Mucosa of gallbladder (tissue), 1 donor: ENCODE data around the gene UBR3. TPM values are rescaled to one million over a fixed set of nuclear protein-coding genes. Genes with fewer than 3 reads are reported as not detected.
"Not testable (repeated sequence)": the region's sequence is repeated elsewhere in the genome, so short reads cannot be mapped to it uniquely, and the experiment has no call there.

Experiments used
- DNase-seq: peaks from one replicate; pipeline ENCODE4 v3.0.0-alpha.2; 2020; ENCODE audit warnings: low spot score
- total RNA-seq: library from RNA; stranded (reverse); gene quantifications from one replicate; pipeline ENCODE4 v1.2.1, GENCODE V29; 2021
- donor health status: DM: no; HTN: no; CAD: no.

The UBR3 gene
- total RNA-seq, 1 donor from 2014 or later = 39.0 TPM

DNA sequence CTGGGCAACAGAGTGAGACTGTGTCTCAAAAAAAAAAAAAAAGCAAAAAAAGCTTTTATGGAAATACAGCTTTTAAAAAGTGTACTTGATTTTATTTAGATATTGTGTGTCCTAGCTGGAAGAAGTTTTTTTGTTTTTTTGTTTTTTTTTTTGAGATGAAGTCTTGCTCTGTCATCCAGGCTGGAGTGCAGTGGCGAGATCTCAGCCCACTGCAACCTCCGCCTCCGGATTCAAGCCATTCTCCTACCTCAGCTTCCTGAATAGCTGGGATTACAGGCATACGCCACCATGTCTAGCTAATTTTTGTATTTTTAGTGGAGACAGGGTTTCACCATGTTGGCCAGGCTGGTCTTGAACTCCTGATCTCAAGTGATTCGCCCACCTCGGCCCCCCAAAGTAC, 39.0 kb downstream of the UBR3 start:
- not testable (repeated sequence) for DNase-seq

DNA sequence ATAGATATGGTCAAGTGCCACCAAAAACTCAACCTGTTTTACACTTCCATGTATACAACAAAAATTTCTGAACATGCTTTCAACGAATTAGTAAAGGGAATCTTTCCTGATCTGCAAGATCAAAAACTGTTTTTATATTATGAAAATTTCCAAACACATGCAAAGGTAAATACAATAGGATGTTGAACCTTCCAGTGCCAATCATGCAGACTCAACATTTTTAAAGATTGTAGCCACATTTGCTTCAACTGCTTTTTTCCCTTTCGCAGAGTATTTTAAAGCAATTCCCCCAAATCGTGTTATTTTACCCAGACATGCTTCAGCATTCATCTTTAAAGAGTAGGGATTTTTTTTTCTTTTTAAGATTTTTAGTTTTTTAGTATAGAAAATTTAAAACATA, 40.3 kb downstream of the UBR3 start:
- DNase-seq = no peak

DNA sequence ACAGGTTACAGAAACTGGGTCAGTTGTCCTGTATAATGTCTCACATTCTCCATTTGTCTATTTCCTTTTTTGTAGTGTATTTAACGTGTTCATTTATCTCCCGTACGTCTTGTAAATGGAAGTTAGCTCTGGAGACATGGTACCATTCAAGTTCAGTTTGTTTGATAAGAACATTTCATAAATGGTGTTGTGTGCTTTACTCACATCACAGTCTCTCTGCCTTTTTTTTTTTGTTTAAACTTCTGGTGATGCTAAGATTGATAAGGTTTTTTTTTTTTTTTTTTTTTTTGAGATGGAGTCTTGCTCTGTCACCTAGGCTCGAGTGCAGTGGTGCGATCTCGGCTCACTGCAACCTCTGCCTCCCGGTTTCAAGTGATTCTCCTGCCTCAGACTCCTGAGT, 41.7 kb downstream of the UBR3 start:
- DNase-seq = no peak

DNA sequence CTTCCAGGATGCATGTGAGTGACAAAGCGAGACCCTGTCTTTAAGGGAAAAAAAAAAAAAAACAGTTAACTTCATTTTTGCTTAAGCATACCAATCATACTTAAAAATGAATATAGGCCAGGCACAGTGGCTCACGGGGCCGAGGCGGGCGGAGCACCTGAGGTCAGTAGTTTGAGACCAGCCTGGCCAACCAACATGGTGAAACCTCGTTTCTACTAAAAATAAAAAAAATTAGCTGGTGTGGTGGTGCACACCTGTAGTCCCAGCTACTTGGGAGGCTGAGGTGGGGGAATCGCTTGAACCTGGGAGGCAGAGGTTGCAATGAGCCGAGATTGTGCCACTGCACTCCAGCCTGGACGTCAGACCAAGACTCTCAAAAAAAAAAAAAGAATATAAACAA, 44.1 kb downstream of the UBR3 start:
- not testable (repeated sequence) for DNase-seq

DNA sequence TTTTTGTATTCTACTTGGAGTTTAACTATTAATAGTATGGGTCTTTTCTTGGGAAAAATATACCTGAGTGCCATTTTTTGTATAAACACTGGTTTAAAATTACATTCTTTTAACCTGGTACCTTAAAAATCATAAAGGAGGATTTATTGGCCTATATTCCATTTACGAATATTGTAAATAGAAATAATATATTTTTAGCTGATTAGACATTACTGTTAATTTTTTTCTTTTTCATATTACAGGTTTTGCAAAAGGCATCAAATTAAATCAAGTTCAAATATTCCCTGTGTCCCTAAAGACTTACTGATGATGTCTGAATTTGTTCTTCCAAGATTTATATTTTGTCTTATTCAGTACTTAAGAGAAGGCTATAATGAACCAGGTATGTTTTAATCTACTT, 44.7 kb downstream of the UBR3 start:
- DNase-seq = no peak

DNA sequence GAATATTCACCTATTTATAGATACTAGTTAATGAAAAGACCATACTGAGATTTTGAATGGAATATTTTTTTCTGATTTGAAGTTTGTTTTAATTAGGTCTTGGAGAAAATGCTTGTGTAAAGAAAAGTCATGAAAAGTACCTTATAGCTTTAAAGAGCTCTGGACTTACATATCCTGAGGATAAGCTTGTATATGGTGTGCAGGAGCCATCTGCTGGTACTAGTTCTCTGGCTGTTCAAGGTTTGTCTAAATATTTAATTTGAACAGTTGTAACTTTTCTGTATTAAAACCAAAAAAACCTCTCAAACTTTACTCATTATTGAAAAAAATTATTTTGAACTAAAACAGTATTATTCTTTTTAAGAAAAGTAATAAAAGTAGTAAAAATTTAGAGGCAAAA, 50.1 kb downstream of the UBR3 start:
- DNase-seq = no peak

DNA sequence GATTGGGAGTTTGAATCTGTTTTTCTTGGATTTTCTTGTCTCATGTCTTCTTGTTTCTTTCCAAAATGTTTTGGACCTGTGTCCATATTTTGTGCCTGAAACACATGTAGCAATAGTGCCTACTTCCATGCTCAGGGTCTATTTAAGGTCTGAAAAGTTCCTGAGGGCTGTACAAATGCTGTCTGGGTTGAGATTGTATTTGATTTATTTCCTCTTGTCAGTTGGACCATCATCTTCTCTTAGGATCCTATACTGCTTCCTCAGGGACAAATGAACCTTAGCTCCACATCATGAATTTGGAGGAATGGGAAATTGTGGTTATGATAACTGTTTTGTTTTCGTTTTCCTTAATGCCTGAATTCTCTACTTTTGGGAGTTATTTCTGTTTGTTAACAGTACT, 59.9 kb downstream of the UBR3 start:
- DNase-seq = no peak

DNA sequence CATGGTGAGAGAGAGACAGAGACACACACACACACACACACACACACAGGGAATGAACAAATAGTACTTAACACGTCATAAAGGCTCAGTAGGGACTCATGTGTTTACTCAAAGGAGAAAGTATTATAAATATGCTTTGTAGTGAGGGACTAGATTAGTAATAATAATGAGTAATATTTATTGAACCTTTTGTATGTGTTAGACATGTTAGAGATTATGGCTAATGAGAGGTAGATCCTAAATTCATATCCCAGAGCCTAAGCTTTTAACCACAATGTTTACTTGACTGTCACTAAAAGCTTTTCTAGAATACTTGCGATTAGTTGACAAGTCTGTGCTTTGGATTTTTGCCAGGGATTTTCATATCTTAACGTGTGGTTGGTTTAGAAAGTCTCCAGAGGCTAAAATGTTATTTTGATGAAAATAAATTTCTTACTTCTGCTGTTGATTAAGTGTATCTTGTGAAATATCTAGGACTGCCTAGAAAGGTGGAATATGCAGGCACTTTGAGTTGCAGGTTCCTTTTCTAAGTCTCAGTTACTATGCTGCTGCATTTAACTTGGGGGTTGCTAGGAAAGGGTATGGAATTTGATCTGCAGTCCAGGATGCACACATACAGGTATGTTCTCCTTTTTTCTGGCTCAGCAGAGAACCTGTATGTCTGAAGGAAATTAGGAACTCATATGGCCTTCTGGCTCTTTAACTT, 64.5 kb downstream of the UBR3 start:
- no peak for DNase-seq

DNA sequence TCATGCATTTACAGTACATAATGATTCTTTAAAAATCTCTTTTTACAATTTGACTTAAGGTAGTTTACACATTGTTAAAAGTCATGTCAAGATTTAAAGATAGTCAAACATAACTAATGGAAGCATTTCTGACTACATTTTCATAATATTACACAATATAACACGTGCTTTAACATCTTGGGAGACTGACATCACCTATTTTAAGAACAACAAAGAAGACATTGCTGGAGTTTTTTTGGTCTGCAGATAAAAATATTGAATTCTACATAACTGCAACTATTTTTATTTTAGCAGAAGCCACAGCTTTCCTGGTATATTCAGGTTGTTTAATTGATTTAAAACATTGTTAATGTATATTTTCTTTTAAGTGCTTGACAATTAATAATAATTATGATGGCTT, 65.7 kb downstream of the UBR3 start:
- no peak for DNase-seq

DNA sequence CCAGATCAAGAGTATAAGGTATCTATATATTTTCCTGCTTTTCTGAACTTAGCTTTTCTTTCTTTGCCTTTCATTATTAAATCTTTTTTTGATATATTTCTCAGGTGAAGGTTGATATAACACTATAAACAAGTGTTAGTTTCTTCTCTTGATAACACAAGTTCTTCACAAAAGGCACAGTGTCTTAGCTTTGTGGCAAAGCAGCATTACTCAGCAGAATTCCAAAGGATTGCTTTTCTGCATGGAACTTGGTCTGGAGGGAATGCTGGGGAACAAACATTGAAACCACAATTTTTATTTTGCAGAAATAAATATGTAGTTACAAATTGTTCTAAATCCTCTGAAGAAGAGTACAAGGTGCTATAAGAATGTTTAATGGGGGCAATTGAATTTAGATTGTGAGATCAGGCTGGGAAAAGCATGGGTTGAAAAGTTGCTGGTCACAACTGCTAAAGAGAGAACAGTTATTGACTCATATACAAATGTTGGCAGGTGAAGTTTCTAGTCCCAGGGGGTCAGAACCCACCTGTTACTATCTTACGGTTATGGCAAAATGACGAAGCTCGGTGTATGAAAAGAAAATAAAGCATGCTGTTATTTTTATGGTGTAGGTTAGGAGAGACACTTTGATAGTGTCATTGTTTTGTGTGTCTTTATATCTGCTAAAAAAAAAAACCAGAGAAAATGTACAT, 68.2 kb downstream of the UBR3 start:
- DNase-seq = no peak

DNA sequence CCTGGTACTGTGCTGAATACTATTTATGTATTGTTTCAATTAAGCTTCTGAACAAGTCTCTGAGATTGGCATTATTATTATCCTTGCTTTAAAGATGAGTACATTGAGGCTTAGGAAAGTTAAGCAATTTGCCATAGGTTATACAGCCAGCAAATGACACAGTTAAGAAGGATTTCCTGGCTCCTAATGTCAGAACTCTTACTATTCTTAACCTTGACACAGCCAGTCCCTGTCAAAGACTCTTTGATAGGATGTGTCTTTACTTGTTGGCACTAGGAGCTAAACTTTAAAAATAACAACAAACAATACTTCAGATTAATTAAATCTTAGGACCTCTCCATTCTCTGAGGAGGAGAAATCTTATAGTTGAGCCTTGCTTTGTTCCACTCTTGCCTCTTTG, 70.6 kb downstream of the UBR3 start:
- DNase-seq = no peak

DNA sequence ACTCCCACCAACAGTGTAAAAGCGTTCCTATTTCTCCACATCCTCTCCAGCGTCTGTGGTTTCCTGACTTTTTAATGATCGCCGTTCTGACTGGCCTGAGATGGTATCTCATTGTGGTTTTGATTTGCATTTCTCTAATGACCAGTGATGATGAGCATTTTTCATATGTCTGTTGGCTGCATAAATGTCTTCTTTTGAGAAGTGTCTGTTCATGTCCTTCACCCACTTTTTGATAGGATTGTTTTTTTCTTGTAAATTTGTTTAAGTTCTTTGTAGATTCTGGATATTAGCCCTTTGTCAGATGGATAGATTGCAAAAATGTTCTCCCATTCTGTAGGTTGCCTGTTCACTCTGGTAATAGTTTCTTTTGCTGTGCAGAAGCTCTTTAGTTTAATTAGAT, 72.8 kb downstream of the UBR3 start:
- DNase-seq = not testable (repeated sequence)

DNA sequence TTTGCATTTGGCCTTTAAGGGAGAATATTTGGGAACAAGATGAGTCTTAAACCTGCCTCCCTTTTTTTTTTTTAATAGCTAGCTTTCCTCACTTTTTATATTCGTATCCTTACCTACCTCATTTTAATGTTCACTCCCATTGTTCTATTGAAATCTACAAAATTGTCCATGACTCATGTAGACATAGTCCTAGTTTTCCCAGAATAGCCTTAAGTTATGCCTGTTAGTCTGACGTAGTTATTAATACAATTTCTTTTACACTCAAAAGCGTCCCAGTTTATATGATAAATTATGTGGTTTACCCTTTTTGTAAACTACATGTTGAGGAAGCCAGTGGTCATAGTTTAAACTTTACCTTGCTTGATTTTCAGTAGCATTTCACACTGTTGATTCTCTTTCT, 73.4 kb downstream of the UBR3 start:
- DNase-seq = no peak

DNA sequence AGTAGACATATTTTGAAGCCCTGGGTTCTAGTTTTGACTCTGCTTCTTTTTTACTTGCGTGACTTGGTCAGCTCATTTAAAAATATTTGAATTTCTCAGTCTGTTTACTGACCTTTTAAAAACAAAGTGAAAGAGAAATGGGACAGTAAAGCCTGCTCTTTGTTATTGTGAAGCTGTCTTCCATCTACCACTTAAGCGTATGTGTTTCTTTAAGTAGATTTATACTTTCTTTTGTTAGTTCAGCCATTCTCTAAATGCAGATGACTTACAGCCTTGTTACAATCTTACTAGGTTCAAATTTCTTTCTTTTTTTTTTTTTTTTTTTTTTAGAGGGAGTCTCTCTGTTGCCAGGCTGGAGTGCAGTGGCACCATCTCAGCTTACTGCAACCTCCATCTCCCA, 79.5 kb downstream of the UBR3 start:
- DNase-seq = no peak

DNA sequence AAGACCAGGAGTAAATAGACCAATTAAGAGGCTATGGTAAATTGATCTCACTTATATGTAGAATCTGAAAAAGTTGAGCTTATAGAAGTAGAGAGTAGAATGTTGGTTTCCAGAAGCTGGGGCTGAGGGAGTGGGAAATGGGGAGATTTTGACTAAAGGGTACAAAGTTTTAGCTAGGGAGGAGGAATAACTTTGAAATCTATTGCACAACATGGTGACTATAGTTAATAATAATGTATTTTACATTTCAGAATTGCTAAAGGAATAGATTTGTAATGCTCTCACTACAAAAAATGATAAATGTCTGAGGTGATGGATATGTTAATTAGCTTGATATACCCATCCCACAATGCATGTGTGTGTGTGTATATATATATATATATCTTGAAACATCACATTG, 82.1 kb downstream of the UBR3 start:
- DNase-seq = no peak

DNA sequence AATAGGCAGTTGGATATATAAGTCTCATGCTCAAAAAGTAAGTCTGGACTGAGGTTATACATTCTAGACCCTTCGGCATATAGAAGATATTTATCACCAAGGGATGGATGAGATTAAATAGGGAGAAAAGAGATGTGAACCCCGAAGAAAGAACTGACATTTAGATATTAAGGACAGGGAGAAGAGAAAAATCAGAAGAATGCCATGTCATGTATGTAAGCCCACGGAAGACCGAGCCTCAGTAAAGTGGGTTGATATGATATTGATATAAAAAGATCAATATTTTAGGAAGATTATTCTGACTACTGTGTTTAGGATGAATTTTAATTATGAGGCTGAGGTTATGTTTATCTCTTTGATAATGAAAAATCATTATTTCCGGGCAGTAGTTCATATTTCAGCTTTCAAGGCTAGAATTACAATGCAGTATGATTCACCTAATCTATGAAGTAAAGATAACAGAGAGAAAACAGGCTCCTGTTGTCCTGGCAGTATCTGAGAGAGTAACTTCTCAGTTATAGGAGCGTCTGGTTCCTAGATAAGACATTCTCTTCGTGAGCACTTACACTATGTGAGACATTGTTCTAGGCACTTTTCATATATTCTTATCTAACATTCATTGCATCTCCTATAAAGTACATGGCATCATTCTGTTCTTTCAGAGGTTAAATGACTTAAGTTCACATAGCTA, 83.0 kb downstream of the UBR3 start:
- DNase-seq = no peak

DNA sequence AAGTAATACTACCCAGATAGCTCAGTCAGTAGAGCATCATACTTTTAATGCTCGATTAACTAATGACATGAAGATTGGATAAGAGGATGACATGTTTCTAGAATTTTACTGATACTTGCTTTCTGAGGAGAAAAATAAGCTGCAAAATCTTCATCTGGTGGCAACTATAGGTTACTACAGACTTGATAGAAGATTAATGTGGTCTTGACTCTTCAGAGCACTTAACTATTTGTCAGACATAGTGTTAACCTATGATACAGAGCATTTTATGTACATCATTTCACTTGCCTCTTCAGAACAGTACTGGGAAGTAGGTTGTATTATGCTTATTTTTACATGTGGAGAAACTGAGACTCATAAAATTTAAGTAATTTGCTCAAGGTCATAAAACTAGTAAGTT, 83.9 kb downstream of the UBR3 start:
- DNase-seq = no peak

DNA sequence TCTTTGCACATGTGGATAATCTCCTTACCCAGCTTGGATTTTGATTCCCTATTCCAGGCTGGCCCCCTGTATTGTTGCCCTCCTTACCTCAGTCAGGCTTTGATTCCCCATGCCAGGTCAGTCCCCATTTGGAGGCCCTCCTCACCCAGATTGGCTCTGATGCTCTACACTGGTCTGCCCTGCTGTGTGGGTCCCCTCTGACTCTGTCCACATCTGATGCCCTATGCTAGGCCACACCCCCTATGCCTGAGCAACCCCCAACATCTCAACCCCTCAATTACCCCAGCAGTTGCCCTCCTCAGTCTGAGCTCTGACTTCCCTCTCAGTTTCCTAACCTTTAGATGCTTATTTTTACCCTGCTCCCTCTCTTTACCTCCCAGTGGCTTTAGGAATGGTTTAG, 89.4 kb downstream of the UBR3 start:
- DNase-seq = no peak

DNA sequence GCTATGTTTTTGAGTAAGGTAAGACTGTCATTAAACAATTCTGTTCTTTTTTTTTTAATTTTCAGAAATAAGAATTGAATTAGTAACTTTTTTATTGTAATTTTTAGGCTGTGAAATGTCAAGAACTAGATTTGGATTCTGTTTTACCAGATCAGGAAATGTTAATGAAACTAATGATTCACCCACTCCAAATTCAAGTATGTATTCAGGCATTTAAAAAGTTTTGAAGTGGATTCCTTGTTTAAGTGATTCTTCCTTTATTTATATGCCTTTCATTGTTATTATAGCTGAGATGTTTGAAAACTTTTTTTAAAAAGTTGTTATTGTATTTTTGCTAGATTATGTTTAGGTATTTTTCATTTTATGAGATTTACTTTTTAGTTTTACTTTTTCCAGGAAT, 96.7 kb downstream of the UBR3 start:
- no peak for DNase-seq

DNA sequence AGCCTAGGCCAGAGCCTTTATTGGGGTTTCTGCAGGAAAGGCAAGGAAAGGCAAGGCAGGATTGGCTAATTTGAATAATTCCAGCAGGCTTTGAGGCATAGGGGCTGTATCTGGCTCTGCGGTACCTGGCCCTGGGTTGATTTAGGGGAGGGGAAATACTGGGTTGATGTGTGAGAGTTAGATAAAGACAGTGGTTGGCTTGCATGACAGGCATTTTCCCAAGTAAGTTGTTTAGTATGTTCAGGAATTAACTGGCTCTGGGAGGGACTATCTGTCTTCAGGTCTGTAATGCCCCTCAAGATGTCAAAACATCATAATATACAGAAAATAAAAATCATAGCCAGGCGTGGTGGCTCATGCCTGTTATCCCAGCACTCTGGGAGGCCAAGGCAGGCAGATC, 98.7 kb downstream of the UBR3 start:
- no peak for DNase-seq

DNA sequence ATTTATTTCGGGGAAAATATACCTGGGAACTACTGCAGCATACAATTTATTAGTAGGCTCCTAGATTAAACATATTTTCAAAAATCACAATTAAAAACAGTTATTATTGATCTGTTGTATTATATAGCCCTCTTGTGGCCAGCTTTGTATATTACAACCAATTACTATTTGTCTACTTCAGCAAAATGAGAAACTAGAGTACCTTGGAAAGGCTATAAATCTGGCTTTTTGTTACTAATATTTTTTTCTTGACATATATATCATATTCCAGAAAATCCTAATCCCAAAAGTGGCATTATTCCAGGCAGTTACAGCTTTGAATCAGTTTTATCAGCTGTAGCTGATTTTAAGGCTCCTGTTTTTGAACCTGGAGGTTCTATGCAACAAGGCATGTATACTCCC, 101.2 kb downstream of the UBR3 start:
- no peak for DNase-seq

DNA sequence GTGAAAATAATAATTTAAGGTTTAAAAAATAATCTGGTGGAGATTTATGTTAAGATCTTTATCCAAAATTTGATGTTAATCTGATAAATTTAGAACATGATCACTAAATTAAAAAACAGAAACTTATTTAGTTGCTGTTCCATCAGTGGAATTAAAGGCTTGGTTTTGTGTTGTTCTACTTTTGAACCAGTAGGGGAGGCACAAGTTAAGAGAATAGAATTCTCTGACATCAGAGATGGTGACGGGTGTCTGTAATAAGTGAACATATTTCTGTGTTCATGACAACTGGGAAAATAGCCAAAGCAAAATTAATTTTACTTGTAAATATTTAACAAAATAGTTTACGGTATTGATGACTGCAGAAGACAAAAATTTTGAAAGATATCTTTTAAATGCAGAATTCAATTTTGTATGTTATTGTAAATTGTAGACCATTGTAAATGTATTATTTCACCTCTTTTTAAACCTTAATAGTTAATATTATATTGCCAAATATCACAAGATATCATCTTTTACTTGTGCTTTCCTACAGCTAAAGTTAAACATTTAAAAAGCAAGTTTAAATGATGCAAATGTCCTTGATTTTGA, 106.0 kb downstream of the UBR3 start:
- DNase-seq = no peak

DNA sequence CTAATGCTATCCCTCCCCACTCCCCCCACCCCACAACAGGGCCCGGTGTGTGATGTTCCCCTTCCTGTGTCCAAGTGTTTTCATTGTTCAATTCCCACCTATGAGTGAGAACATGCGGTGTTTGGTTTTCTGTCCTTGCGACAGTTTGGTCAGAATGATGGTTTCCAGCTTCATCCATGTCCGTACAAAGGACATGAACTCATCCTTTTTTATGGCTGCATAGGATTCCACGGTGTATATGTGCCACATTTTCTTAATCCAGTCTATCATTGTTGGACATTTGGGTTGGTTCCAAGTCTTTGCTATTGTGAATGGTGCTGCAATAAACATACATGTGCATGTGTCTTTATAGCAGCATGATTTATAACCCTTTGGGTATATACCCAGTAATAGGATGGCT, 109.4 kb downstream of the UBR3 start:
- not testable (repeated sequence) for DNase-seq
